K562 (cell line): ENCODE data around the gene AP5Z1. TPM values are rescaled to one million over a fixed set of nuclear protein-coding genes. Genes with fewer than 3 reads are reported as not detected.
A peak's percentile ranks its signal among the peaks of the same experiment; 100 is the strongest.

ENCODE experiments used
- ATAC-seq: fragments of 200-7000 bp; cut with Tn5 transposase; 3 replicates; pipeline ENCODE4 v1.9.1; 2020; ENCODE audit warnings: moderate library complexity
- BruUV-seq: library from RNA; stranded (reverse); fragments of 400-500 nt; replicated peaks from 2 replicates; lab custom pipeline; 2021; lab: Mats Ljungman, UMichigan
- CTCF ChIA-PET: fragments of 300-600 bp; formaldehyde crosslinking; extraction: SDS; loops from one replicate; lab custom pipeline; 2021; ENCODE audit warnings: low intra/inter-chr PET ratio; lab: Yijun Ruan, JAX
- POLR2A ChIA-PET: fragments of 300-600, 350-650 bp; sonication (Branson Sonifier 250); formaldehyde crosslinking; extraction: SDS; loops from one replicate; lab custom pipeline; 2021; ENCODE audit warnings: antibody characterized with exemption, inconsistent platforms; lab: Yijun Ruan, JAX
- DNase-seq, 4 experiments: peaks; one replicate each; pipeline versions ENCODE4 v3.0.0 to v3.0.0-alpha.2; 2011 to 2018; ENCODE audit warnings: low spot score in 3 of 4, mixed read lengths in 3 of 4; ENCODE audit errors: extremely low read depth in 1 of 4
- FAIRE-seq: peaks from 2 replicates; lab custom pipeline; 2011; peaks lifted over from hg19 to GRCh38; lab: Jason Lieb, UNC
- H2AFZ ChIP-seq: 2 replicates; pipeline ENCODE4 v1.6.0; 2011; ENCODE audit warnings: low read depth, low read length, control low read depth, inconsistent platforms
- H3K27ac ChIP-seq: fragments of 200-600 bp; 3 replicates; pipeline ENCODE4 v1.8.0; 2011; ENCODE audit warnings: low read depth, mild to moderate bottlenecking, control low read depth, inconsistent platforms, low read length, moderate library complexity, mixed read lengths; ENCODE audit errors: extremely low read depth
- H3K27me3 ChIP-seq, 2 experiments: fragments of 300-600 bp in 1 of 2; 2 replicates in 1 of 2; 3 replicates in 1 of 2; pipeline versions ENCODE4 v1.6.0 to v1.8.0; 2011; ENCODE audit warnings: inconsistent platforms in 2 of 2, low read length in 2 of 2, mild to moderate bottlenecking in 1 of 2, mixed read lengths in 1 of 2, moderate library complexity in 1 of 2; ENCODE audit not compliant: control insufficient read depth in 2 of 2, insufficient read depth in 2 of 2
- H3K36me3 ChIP-seq: fragments of 300-600 bp; 3 replicates; pipeline ENCODE4 v1.8.0; 2011; ENCODE audit warnings: mild to moderate bottlenecking, low read length, inconsistent platforms; ENCODE audit not compliant: control insufficient read depth, insufficient read depth
- H3K4me1 ChIP-seq, 2 experiments: fragments of 200-600 bp in 1 of 2; replicated peaks in 1 of 2; 2 replicates in 1 of 2; 3 replicates in 1 of 2; pipeline versions ENCODE4 v1.5.1 to v1.8.0; 2011; ENCODE audit warnings: inconsistent platforms in 2 of 2, low read length in 2 of 2, mild to moderate bottlenecking in 1 of 2, mixed read lengths in 1 of 2, moderate library complexity in 1 of 2; ENCODE audit not compliant: control insufficient read depth in 2 of 2, insufficient read depth in 2 of 2
- H3K4me2 ChIP-seq: 2 replicates; pipeline ENCODE4 v1.6.1; 2011; ENCODE audit warnings: low read length, control low read depth, inconsistent platforms, mixed read lengths; ENCODE audit not compliant: insufficient read depth
- H3K4me3 ChIP-seq: fragments of 200-600 bp; sonication (generic), shearing (Covaris generic); 2 replicates; pipeline ENCODE4 v1.5.1; 2016; ENCODE audit warnings: control low read depth, inconsistent platforms
- H3K79me2 ChIP-seq: fragments of 200-600 bp; 3 replicates; pipeline ENCODE4 v1.8.0; 2011; ENCODE audit warnings: low read length, inconsistent platforms; ENCODE audit not compliant: control insufficient read depth, insufficient read depth
- H3K9ac ChIP-seq, 2 experiments: 2 replicates each; pipeline versions ENCODE4 v1.6.0 to v1.6.1; 2011; ENCODE audit warnings: low read depth in 2 of 2, low read length in 2 of 2, control low read depth in 1 of 2, inconsistent platforms in 1 of 2, mild to moderate bottlenecking in 1 of 2, mixed read lengths in 1 of 2; ENCODE audit not compliant: insufficient read depth in 1 of 2
- H3K9me1 ChIP-seq: one replicate; pipeline ENCODE4 v1.6.0; 2011; ENCODE audit warnings: inconsistent platforms, mild to moderate bottlenecking, low read length, moderate library complexity; ENCODE audit not compliant: control insufficient read depth, insufficient read depth
- H3K9me3 ChIP-seq: replicated peaks from 2 replicates; pipeline ENCODE4 v1.5.1; 2011; ENCODE audit warnings: low read depth, low read length, inconsistent platforms; ENCODE audit not compliant: control insufficient read depth, insufficient read depth
- H4K20me1 ChIP-seq: replicated peaks from 2 replicates; pipeline ENCODE4 v1.6.1; 2011; ENCODE audit warnings: low read length, inconsistent platforms, mixed read lengths; ENCODE audit not compliant: control insufficient read depth, insufficient read depth
- ATF7 ChIP-seq: fragments of 450-650 bp; IDR thresholded peaks from 2 replicates; pipeline ENCODE4 v1.7.1; 2014; ENCODE audit warnings: mild to moderate bottlenecking, moderate library complexity
- E2F1 ChIP-seq: sonication (generic); formaldehyde crosslinking; IDR thresholded peaks from 2 replicates; pipeline ENCODE4 v1.8.1; 2023; ENCODE audit warnings: mild to moderate bottlenecking, missing genetic modification reagents, moderate library complexity
- FOXM1 ChIP-seq, 2 experiments: fragments of 450-650 bp in 1 of 2; sonication (generic) in 1 of 2; formaldehyde crosslinking in 1 of 2; IDR thresholded peaks; 2 replicates each; pipeline versions ENCODE4 v1.6.1 to v1.9.0; 2017 to 2022; ENCODE audit warnings: low read depth in 2 of 2, mild to moderate bottlenecking in 2 of 2, missing genetic modification reagents in 1 of 2, moderate library complexity in 1 of 2
- POLR2G ChIP-seq: fragments of 200-400 bp; formaldehyde crosslinking; IDR thresholded peaks from 2 replicates; pipeline ENCODE4 v1.6.1; 2017; ENCODE audit warnings: low read depth, mild to moderate bottlenecking, antibody characterized with exemption, low read length, moderate library complexity
- ZNF699 ChIP-seq: fragments of 250-450 bp; sonication (Bioruptor Pico); IDR thresholded peaks from 2 replicates; pipeline ENCODE4 v1.8.0; 2021; ENCODE audit warnings: mild to moderate bottlenecking, moderate library complexity; ENCODE audit not compliant: insufficient replicate concordance
- WGBS: fragments of 100-300 bp; shearing (Covaris generic); methylation state at CpG from one replicate; pipeline ENCODE4 v1.1.6; 2016; ENCODE audit warnings: low coverage, mixed read lengths; ENCODE audit not compliant: insufficient coverage; ENCODE audit errors: missing lambda C conversion rate; 5-methylcytosine and 5-hydroxymethylcytosine counted together
- in situ Hi-C: fragments of 300-500 bp; cut with MboI; formaldehyde crosslinking; loops from 4 replicates; pipeline ENCODE4 v1.15.0; 2018; ENCODE audit warnings: inconsistent platforms, mixed read lengths
- intact Hi-C: fragments of 100-400 bp; cut with micrococcal nuclease; formaldehyde crosslinking; loops from 2 replicates; pipeline ENCODE4 v1.14.2; 2022
- polyA plus RNA-seq, 8 experiments: library from polyadenylated mRNA; depleted of rRNA in 4 of 8; stranded (reverse) in 5 of 8; unstranded in 3 of 8; fragments of >200 nt; fragmentation: Nextera tagmentation in 2 of 8; fragmentation: Illumina TruSeq in 1 of 8; extraction: Ambion mirVana in 2 of 8; extraction: Trizol in 1 of 8; gene quantifications; 2 replicates each; pipeline versions ENCODE4 v1.2.1 to v1.2.3, GENCODE V29; 2011 to 2014; ENCODE audit warnings: inconsistent platforms in 1 of 8, missing spikeins in 1 of 8
- total RNA-seq, 7 experiments: library from RNA; depleted of rRNA in 6 of 7; stranded (reverse); fragments of >200 nt in 6 of 7; fragmentation: Illumina TruSeq in 2 of 7; extraction: Trizol in 2 of 7; gene quantifications; 2 replicates each; pipeline versions ENCODE4 v1.2.1 to v1.2.3, GENCODE V29; 2011 to 2021; ENCODE audit warnings: low replicate concordance in 1 of 7

AP5Z1 gene
- total and polyA plus RNA-seq, 9 of the 15 experiments (the other 6 are each of a cell fraction or from before 2014, with no cell fraction given) = 0.06 to 31.1 (median 6.4) TPM

GRCh38 chr7:4762121-4763055 lies 13.0 kb upstream of the AP5Z1 start:
- no peak for FAIRE-seq
- in situ Hi-C loops = no loop called here
- Histone ChIP-seq H3K79me2 (no peaks in the 10 kb centered on the region), H3K4me3 (no peak overlapping the region), H3K9ac (no peak overlapping the region), H2AFZ (no peak overlapping the region), H3K9me1 (peaks cover 3% of the 10 kb centered on the region), H4K20me1 (0 out of 2 replicates have a peak, but pooled peaks cover 4% of the 10 kb centered on the region), H3K36me3 (peaks cover 80% of the 10 kb centered on the region; the same call in 2 of the 3 replicates), H3K9me3 (no peaks in the 10 kb centered on the region), H3K4me2 (no peak overlapping the region), H3K27me3 (no peaks in the 10 kb centered on the region), H3K4me1 (peaks cover 0 to 11% of the 10 kb centered on the region in 2 experiments; a peak in 1 of 5 replicates), H3K27ac (no peak overlapping the region)
- CTCF ChIA-PET = no interaction called here
- TF ChIP-seq FOXM1 (IDR thresholded peaks at IDR 0.05; ENCODE audit: low read depth) (no peak), FOXM1 (CRISPR knock-in tag; IDR thresholded peaks at IDR 0.05; ENCODE audit: low read depth) (no peak), ATF7 (no peak), ZNF699 (no peak), E2F1 (CRISPR knock-in tag) (no peak), POLR2G (peak; percentile 64; the same call in 1 of the 2 replicates)
- no TSS peak for BruUV-seq
- intact Hi-C loops = no loop called here
- no peak for DNase-seq
- no peak for ATAC-seq
- 96% methylated on average over 33 of the region's 54 CpGs for WGBS
- POLR2A ChIA-PET = interaction anchor here (1.2 to 1.9 kb wide), 2 partner anchors 11 to 13 kb away, joined by 3 to 9 read pairs; partner anchors contain the start of gene AP5Z1
